Stimulated activated CD4-positive, alpha-beta T cell treated with anti-CD3 and anti-CD28 coated beads, Interleukin-12 subunit alpha, Interleukin-12 subunit beta, amount 100 ng/mL, for 48 hours (primary cell): ENCODE results near the gene LGR6.
"Not testable (repeated sequence)": the region's sequence is repeated elsewhere in the genome, so short reads cannot be mapped to it uniquely, and the experiment has no call there.

Experiments
- DNase-seq, 3 donors: peaks; one replicate each; pipeline ENCODE4 v3.0.0-alpha.2; 2020; ENCODE audit warnings: low read depth in 2 of 3, low spot score in 1 of 3

Gene LGR6

DNA sequence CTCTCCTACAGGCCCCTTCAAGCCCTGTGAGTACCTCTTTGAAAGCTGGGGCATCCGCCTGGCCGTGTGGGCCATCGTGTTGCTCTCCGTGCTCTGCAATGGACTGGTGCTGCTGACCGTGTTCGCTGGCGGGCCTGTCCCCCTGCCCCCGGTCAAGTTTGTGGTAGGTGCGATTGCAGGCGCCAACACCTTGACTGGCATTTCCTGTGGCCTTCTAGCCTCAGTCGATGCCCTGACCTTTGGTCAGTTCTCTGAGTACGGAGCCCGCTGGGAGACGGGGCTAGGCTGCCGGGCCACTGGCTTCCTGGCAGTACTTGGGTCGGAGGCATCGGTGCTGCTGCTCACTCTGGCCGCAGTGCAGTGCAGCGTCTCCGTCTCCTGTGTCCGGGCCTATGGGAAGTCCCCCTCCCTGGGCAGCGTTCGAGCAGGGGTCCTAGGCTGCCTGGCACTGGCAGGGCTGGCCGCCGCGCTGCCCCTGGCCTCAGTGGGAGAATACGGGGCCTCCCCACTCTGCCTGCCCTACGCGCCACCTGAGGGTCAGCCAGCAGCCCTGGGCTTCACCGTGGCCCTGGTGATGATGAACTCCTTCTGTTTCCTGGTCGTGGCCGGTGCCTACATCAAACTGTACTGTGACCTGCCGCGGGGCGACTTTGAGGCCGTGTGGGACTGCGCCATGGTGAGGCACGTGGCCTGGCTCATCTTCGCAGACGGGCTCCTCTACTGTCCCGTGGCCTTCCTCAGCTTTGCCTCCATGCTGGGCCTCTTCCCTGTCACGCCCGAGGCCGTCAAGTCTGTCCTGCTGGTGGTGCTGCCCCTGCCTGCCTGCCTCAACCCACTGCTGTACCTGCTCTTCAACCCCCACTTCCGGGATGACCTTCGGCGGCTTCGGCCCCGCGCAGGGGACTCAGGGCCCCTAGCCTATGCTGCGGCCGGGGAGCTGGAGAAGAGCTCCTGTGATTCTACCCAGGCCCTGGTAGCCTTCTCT lies 124.6 kb downstream of the LGR6 start:
- no peak for DNase-seq

DNA sequence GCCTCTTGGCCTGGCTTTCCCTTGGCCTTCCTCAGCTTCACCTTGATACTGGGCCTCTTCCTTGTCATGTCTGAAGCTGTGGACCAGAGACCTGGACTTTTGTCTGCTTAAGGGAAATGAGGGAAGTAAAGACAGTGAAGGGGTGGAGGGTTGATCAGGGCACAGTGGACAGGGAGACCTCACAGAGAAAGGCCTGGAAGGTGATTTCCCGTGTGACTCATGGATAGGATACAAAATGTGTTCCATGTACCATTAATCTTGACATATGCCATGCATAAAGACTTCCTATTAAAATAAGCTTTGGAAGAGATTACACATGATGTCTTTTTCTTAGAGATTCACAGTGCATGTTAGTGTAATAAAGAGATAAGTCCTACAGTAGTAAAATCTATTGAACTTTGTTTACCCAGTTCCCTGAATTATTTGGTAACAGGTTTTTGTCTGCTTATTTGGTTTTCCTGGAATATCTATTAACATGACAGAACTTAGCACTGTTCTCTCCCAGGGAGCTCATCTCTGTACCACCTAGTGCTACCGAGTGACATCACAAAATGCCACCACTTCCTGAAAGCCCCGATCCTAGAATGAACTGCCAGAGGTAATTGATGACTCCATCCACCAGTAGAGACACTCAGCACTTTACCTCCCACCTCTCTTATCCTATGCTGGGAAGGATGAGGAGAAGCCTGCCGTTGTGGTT lies 125.9 kb downstream of the LGR6 start:
- no peak for DNase-seq

DNA sequence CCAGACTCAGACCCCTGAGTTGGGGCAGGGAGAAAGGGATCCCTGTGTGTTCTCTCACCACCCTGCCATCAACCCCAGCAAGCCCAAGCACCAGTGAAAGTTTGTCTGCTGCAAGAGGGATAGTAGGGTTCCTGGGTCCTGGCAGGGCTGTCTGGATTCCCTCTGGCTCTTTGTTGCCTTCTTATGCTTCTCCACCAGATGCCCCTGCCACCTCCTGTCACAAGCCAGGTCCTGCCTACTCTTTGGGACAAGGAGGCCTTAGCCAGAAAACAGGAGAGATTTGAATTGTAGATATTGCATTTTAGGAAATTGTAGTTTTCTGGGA lies 126.4 kb downstream of the LGR6 start:
- DNase-seq: no peak

DNA sequence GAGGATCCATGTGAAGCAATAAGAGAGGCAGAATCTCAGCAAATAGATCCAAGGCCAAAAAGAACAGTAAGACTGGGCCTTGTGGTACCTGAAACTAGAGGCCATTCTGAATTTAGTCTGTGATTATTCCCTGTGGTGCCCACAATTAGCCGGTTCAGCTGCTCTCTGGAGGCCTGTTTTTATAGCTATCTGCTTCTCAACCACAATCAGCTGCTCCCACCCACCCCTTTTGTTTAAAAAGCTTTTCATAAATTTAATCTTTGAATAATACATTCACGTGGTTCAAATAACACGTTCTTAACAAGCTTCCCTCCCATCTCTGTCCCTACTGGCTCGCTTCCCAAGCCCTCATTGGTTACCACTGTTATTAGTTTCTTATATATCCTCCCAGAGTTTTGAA lies 130.1 kb downstream of the LGR6 start:
- DNase-seq: no peak

DNA sequence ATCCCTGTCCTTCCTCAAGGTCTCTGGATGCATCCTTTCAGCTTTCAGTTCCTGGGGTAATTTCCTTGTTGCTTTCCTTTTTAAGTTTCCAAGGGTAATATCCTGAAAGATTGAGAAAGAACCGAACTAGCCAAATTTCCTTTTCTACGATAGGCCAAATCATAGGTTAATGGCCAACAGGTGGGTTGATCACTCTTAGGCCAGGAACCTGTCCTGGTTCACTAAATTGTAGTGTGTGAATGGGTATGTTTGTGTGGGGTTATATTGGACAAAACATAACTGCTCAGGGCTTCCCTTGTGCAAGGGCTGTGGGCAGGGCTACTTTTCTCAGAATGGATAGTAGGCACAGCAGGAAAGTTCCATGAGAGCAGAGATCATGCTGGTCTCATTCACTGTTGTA lies 131.0 kb downstream of the LGR6 start:
- DNase-seq: no peak

DNA sequence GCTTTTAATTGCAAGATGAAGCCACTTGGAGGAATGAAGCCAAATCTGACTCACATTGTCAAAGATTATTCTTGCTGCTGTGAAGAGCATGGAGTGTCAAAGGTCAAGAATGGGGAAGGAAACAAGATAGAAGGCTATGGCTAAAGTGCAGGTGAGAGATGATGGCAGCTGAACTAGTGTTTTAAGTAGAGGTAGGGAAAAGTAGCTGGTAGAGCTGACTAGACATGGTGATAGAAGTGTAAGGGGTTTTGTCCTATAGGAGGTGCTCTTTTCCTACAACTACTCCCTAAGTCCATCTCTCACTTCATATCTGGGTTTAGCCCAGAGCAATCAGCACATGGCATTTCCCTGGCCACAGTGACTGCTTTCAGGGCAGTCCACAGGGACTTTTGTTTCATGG lies 136.3 kb downstream of the LGR6 start:
- no peak for DNase-seq

DNA sequence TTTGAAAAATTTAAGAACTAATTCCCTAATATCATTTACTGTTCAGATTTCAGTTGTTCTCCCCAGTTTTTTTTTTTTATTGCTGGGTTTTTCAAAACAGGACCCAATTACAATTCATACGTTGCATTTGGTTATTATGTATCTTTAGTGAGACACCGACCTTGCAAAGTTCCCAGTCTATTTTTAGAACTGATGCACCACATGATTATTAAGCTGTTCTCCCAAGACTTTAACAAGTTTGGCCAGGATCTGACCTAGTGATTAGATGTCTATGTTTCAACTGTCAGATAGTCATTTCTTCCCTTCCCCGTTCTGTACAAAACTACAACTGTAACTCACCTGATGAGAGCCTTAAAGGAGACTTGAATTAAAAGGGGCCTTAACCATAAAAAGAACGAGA lies 140.3 kb downstream of the LGR6 start:
- no peak for DNase-seq

DNA sequence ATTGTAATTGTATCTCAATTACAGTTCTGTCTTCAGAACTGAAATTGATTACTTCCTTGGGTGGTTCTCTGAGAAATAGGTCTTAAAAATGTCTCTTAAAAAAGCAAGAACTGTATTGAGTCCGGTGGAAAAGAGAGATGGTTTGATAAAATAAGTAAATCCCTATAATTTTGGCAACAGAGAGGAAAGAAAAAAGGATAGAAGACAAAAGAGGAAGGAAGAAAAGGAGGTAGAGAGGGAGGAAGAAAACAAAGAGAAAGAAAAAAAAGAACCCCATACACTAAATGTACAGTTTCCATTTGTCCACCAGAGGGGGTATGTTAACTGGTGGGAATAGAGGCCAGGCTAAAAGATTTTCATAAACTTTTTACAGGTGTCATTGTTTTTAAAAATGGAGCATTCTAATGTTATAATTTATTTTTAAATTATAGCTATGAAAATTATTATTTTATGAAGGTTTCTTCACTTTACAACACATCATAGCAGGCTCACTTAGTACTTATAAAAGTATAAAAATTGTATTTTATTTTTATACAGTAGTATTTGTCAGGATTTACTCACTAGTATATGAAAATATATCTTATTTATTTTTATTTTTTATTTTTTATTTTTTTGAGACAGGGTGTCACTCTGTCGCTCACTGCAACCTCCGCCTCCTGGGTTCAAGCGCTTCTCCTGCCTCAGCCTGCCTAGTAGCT lies 150.2 kb downstream of the LGR6 start:
- no peak for DNase-seq

DNA sequence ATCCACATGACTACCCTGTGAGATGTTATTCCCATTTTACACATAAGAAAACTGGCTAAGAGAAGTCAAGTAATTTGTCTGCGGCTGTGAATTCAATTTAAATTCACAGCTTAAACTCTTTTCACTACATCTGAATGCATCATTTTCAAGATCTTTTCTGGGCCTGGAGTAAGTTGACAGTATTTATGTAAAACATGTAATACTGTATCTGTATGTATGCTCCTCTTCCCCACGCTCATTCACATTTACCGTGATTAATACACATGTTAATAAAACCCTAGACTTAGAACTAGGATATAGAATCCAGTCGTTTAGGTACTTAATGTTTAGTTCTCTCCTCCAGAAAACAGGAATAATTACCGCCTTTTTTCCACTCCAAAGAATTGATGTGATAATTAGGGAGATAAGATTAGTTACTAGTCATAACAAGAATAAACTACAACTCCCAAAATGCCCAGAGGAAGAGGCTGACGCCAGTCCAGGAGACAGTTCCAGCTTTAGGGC lies 154.5 kb downstream of the LGR6 start:
- DNase-seq: no peak

DNA sequence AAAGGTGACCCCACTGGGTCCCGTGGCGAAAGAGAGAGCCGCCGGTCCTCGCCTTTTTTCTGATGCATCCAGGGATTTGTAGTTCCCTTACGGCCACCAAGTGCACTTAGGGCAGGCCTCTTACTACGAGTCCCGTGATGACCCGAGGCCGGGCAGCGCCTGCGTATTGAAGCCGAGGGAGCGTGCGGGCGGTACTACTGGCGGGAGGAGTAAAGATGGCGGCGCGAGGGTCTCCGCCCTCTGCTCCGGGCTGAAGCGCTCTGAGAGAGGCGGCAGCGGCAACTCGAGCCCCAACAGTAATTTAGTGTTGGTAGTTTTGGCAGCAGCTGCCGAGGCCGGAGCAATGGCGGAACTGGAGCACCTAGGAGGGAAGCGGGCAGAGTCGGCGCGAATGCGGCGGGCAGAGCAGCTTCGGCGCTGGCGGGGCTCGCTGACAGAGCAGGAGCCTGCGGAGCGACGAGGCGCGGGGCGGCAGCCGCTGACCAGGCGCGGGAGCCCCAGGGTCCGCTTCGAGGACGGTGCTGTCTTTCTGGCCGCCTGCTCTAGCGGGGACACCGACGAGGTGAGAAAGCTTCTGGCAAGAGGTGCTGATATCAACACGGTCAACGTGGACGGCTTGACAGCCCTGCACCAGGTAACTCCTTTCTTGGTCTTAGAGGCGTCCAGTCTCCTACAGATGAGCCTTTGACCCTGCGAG lies 155.1 kb downstream of the LGR6 start, which contains the start of gene PPP1R12B:
Gene PPP1R12B, plus strand, starts transcription at position 191 of the 697 bp plus-strand sequence. Its CDS starts 153 bp downstream, at position 344.
- DNase-seq: peak; percentile 86 to 94 (median 91)

DNA sequence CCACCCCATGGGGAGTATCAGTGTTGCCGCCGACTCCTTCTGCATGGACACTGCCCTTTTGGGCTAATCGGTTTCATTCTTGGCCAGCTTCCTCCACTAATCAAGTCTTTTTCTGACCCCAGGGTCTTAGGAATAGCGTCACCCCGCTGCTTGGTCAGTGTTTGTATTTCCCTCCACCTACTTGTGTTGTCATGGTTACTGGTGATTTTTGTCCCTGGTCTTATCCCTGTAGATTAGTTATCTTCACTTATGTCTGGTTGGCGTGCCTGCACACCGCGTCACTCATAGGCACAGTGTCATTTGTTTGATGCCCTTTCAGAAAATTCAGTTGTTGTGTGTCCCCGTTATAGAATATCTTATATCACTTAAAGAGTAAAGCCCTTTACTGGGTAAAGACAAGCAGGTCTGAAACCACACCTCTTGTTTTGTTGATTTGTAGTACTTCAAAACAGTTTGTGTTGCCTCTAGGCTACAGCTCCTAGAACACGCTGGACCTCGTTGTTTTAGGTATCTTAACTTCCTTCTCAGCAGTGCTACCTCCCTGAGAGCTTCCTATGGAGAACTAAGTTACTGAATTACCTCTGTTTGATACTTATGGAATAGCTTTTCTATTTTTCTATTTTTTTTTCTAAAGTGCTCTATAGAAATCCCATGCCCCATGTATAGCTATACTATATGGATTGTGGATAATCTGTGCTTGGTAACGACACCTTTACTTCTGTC lies 155.8 kb downstream of the LGR6 start:
- DNase-seq: no peak

DNA sequence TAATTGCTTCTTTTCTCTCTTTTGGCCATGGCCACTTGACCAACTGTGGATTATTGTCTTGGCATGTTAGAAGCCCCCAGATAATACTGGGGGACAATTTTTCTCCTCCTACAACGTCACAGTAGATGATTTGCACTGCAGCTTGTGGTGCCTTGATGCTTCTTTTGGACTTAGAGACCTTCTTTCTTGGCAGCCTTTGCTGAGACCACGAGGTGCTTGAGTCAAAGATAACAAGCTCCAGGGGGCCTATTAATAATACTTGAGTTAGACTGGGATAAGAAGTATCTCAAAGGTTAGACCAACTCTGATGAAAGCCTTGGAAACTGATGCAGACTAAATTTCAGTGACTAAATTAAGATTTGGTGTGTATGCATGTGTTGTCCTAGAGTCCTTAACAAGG lies 158.1 kb downstream of the LGR6 start:
- DNase-seq: no peak

DNA sequence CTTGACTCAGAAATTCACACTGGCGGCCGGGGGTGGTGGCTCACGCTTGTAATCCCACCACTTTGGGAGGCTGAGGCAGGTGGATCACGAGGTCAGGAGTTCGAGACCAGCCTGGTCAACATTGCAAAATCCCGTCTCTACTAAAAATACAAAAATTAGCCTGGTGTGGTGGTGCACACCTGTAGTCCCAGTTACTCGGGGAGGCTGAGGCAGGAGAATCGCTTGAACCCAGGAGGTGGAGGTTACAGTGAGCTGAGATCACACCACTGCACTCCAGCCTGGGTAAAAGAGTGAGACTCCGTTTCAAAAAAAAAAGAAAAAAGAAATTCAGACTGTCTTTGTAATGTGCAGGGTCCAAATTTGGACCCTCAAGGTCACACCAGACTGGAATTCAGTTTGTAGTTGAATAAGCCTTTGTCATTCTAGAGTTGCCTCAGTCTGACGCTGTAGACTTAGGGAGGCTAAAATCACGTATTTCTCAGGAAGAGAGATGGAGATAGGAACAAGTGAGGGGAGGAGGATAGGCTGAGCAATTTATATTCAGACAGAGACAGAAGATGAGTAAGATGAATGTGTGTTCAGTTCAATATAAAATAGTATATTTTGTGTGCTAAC lies 159.1 kb downstream of the LGR6 start:
- DNase-seq: not testable (repeated sequence)

DNA sequence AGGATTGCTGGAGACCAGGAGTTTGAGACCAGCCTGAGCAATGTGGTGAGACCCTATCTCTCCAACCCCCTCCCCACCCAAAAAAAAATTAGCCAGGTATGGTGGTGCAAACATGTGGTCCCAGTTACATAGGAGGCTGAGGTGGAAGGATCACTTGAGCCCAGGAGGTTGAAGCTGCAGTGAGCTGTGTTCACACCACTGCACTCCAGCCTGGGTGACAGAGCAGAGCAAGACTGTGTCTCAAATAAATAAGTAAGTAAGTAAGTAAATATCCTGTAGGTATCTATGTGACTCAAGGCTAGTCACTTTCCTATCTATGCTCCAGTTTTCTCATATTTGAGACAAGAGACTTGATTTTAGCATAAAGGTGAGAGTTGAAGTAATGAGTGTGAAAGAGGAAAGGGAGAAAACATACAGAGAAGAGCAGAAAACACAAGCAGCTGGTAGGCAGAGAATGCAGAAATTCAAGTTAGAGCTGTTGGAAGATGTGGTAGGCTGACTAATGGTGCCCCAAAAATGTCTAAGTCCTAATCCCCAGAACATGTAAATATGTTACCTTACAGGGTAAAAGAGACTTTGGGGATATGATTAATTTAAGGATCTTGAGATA lies 162.4 kb downstream of the LGR6 start:
- no peak for DNase-seq

DNA sequence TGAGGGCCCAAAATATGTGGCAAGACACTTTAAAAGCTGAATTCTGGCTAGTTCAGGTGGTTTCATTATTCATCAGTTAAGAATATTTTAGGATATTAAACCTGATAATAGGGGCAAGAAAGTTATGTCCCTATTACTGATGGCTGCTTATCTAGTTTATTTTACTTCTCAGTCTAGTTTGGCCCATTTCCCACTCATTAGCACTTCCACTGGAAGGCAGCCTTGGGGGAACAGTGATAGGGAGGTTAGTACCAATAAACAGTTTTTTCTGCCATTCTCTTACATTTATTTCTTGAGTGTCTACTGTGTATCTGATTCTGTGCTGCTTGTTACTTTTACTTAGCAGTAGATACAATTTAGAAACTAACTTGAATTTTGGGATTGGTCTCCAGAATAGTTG lies 163.9 kb downstream of the LGR6 start:
- DNase-seq: no peak

DNA sequence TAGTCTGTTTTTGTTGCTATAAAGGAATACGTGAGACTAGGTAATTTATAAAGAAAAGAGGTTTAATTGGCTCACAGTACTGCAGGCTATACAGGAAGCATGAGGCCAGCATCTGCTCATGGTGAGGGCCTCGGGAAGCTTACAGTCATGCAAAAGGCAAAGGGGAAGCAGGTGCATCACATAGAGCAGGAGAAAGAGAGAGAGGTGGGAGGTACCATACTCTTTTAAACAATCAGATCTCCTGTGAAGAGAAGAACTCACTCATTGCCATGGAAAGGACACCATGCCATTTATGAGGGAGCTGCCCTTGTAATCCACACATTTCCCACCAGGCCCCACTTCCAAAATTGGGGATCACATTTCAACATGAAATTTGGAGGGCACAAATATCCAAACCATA lies 167.6 kb downstream of the LGR6 start:
- no peak for DNase-seq

DNA sequence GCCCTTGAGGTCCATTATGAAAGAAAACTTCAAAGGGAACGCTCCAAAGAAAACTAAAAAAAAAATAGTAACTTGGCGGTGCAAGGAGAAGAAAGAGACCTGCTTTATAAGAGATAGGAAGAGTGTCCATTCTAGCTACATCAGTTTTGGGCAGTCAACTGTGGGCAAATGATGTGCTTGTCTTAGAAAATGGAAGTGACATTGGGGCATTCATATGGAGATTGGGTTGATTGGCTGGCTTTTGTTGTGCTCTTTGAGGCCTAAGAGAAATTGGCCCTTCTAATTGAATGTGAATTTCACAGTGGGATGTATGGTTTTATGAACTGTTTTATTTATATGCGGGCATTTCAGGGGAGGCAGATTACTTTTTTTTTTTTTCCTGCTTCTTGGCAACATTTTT lies 168.1 kb downstream of the LGR6 start:
- no peak for DNase-seq

DNA sequence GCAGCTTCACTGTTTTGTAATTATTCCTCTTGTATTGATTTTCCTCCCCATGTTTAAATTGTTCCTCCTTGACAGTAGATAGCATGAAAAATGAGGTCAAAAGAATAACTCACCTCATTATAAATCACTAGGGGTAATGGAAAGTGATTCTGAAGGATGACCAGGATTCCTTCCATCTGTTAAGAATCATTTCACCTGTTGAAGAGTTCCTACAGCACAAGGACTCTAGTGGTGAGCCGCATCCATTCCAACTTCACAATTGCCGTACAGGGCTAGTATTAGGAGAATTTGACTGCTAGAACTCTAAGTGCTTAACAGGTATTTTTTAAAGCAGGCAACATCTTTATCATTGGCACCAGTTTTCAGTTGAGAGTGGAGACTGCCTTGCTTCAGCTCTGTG lies 168.6 kb downstream of the LGR6 start:
- no peak for DNase-seq

DNA sequence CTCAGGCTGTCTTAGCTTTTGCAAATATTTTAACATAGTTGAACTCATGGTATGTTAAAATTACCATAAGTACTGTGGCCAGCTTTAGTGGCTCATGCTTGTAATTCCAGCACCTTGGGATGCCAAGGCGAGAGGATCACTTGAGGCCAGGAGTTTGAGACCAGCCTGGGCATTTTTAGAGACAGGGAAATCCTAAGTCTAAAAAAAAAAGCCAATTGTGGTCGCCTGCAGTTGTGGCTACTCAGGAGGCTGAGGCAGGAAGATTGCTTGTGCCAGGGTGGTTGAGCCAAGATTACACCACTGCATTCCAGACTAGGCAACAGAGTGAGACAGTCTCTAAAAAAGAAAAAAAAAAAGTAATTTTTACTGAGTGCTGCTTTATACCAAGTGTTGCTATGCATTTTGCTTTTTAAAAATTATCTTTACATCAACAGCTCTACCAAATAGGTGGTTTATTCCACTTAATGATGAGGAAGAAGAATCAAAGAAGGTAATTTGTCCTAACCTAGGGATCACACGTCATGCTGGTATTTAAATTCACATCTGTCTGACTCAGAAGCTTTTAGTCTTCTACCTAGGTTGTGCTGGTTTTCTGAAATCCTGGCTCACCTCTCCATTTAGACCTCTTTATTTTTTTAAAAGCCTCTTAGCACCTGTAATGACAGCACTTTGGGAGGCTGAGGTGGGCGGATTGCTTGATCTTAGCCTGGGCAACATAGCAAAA lies 171.7 kb downstream of the LGR6 start:
- DNase-seq: no peak
